BJ (cell line): ENCODE measurements around the gene KCTD16. TPM values are rescaled to one million over a fixed set of nuclear protein-coding genes. Genes with fewer than 3 reads are reported as not detected.

Experiments used
- CTCF ChIA-PET: fragments of 350-600 bp; formaldehyde crosslinking; extraction: SDS; loops from one replicate; lab custom pipeline; 2021; ENCODE audit warnings: antibody characterized with exemption, inconsistent platforms; lab: Yijun Ruan, JAX
- POLR2A ChIA-PET: fragments of 300-600 bp; sonication (Branson Sonifier 250); formaldehyde crosslinking; extraction: SDS; loops from one replicate; lab custom pipeline; 2021; ENCODE audit warnings: antibody characterized with exemption; lab: Charles Lee
- DNase-seq: peaks from one replicate; pipeline ENCODE4 v3.0.0-alpha.2; 2011; ENCODE audit warnings: low read depth
- H3K27me3 ChIP-seq: 2 replicates; pipeline ENCODE4 v1.6.0; 2011; ENCODE audit warnings: low read length; ENCODE audit not compliant: control insufficient read depth, insufficient read depth
- H3K36me3 ChIP-seq: 2 replicates; pipeline ENCODE4 v1.5.1; 2011; ENCODE audit warnings: low read length; ENCODE audit not compliant: control insufficient read depth, insufficient read depth
- H3K4me3 ChIP-seq: 2 replicates; pipeline ENCODE4 v1.5.1; 2011; ENCODE audit warnings: low read depth, mild to moderate bottlenecking, control low read depth, low read length
- polyA plus RNA-seq: library from polyadenylated mRNA; depleted of rRNA; stranded (reverse); fragments of >200 nt; gene quantifications from 2 replicates; pipeline ENCODE4 v1.2.3, GENCODE V29; 2011
- TF ChIP-seq, protein P1 (sequence below): IDR thresholded peaks from 2 replicates; pipeline ENCODE4 v1.5.1; 2011; ENCODE audit warnings: low read depth, mild to moderate bottlenecking, control low read depth, inconsistent platforms, low read length, moderate library complexity; ENCODE audit not compliant: insufficient read depth

The KCTD16 gene
- polyA plus RNA-seq, 1 experiment, result 1.7 TPM

DNA sequence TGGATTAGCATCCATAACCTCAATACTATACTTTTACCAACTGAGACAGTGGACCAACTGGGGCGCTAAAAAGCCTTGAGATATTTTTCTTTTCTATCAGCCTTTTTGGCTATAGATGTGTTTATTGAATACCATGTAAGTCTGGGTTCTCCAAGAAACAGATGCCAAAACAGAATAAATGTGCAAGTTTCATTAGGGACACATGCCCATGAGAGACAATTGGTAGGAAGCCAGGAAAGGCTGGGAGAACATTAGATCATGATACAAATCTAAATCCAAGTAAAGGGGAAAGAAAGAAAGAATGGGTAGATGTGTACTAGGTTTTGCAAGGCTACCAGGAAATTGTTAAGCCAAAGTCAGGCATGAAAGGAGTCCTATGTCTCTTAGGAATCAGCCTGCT, 152.5 kb downstream of the KCTD16 start:
- CTCF ChIA-PET, result no interaction called here
- TF ChIP-seq, protein P1, sequence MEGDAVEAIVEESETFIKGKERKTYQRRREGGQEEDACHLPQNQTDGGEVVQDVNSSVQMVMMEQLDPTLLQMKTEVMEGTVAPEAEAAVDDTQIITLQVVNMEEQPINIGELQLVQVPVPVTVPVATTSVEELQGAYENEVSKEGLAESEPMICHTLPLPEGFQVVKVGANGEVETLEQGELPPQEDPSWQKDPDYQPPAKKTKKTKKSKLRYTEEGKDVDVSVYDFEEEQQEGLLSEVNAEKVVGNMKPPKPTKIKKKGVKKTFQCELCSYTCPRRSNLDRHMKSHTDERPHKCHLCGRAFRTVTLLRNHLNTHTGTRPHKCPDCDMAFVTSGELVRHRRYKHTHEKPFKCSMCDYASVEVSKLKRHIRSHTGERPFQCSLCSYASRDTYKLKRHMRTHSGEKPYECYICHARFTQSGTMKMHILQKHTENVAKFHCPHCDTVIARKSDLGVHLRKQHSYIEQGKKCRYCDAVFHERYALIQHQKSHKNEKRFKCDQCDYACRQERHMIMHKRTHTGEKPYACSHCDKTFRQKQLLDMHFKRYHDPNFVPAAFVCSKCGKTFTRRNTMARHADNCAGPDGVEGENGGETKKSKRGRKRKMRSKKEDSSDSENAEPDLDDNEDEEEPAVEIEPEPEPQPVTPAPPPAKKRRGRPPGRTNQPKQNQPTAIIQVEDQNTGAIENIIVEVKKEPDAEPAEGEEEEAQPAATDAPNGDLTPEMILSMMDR, result no peak
- DNase-seq, result no peak
- no peaks in the 10 kb centered on the region for H3K27me3 ChIP-seq
- no peaks in the 10 kb centered on the region for H3K36me3 ChIP-seq
- POLR2A ChIA-PET, result no interaction called here
- no peak overlapping the region for H3K4me3 ChIP-seq

DNA sequence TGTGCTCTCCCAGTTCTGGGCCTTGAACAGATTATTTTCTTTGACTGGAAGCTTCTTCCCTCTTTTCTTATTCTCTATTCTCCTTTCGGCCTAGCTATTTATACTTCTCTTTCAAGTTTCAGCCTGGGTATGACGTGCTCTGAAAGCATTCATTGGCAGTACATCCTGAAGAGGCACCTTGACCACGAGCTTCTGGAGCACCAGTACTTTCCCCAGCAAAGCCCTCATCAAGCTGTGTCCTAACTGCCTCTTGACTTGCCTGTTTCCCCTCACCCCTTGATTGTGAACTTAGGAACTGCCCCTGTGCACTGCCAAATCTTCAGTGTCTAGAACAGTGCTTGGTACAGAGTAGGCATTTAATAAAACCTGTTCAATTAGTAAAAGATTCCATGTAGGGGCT, 154.9 kb downstream of the KCTD16 start:
- DNase-seq, result no peak
- H3K36me3 ChIP-seq, result no peaks in the 10 kb centered on the region
- TF ChIP-seq, protein P1, result no peak
- ChIA-PET CTCF (no interaction called here), POLR2A (no interaction called here)
- H3K4me3 ChIP-seq, result no peak overlapping the region
- H3K27me3 ChIP-seq, result no peaks in the 10 kb centered on the region

DNA sequence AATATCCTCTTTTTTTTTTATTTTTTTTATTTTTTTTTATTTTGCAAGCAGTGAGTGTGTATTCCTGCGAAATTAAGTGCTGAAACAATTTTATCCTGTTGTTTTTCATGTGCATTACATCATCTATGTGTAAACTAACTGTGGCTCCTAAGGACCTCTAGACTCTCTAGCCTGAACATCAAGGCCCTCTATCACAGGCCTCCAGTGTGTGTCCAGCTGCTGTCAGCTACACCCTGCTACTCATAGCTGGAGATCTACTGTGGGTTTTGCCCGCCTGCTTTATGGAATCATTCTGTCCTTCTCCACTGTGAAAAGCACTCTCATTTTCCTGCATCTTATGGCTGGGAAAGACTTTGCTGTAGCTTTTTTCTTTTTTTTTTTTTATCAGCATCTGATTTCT, 157.8 kb downstream of the KCTD16 start:
- no peak for DNase-seq
- TF ChIP-seq, protein P1, result no peak
- Histone ChIP-seq H3K27me3 (no peaks in the 10 kb centered on the region), H3K4me3 (no peak overlapping the region), H3K36me3 (no peaks in the 10 kb centered on the region)
- ChIA-PET CTCF (no interaction called here), POLR2A (no interaction called here)

DNA sequence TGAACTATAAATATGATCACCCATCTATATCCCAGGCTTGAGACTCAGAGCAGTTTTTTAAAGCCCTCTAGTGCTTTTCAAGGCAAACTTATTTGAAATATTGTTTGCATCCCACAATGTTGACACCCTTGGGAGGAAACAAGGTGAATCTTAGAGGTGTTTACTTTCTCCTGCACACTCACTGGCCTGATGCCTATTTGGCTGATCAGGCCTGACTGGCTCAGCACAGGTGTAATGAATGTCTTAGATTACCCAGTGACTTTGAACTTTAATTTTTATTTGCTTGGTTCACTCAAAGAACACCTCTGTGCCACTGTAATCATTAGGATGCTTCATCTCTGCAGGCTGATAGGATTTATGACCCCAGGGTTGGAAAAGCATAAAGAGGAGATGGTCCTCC, 158.3 kb downstream of the KCTD16 start:
- Histone ChIP-seq H3K4me3 (no peak overlapping the region), H3K36me3 (no peaks in the 10 kb centered on the region), H3K27me3 (no peaks in the 10 kb centered on the region)
- TF ChIP-seq, protein P1, result no peak
- DNase-seq, result no peak
- CTCF ChIA-PET, result interaction anchor here (1.0 kb wide), 1 partner anchor 9 kb away, joined by 3 read pairs; no protein-coding TSS in a partner anchor
- POLR2A ChIA-PET, result no interaction called here

DNA sequence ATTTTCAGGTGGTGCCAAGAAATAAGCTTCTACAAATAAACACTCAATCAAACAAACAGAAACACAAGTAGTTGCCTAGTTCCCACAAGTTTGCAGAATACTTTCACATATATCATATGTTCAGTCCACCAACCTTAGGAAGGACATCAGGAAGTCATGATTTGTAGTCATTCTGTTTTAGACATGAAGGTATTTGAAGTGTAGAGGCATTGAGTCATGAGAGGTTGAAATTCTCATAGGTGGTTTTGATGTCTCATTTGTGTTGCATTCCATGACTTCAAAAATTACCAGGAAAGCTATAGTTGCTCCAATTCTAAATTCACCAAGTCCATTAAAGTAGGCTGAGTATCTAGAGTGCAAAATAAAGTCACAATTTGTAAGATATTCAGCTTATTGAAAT, 159.0 kb downstream of the KCTD16 start:
- TF ChIP-seq, protein P1, result no peak
- CTCF ChIA-PET, result interaction anchor here (1.0 kb wide), 1 partner anchor 8 kb away, joined by 3 read pairs; no protein-coding TSS in a partner anchor

More for the DNA sequence above, 159.0 kb downstream of the KCTD16 start:
- POLR2A ChIA-PET, result no interaction called here
- no peaks in the 10 kb centered on the region for H3K27me3 ChIP-seq
- no peaks in the 10 kb centered on the region for H3K36me3 ChIP-seq
- no peak for DNase-seq
- H3K4me3 ChIP-seq, result no peak overlapping the region
